GM23338 (cell line): ENCODE measurements around the gene PACS2. TPM values are rescaled to one million over a fixed set of nuclear protein-coding genes. Genes with fewer than 3 reads are reported as not detected.

Experiments
- ATAC-seq: fragments of 200-7000 bp; cut with Tn5 transposase; 3 replicates; pipeline ENCODE4 v1.9.1; 2020
- DNase-seq: peaks from one replicate; pipeline ENCODE4 v3.0.0-alpha.2; 2015; ENCODE audit warnings: low spot score
- H2AFZ ChIP-seq: fragments of 200-600 bp; sonication (generic); 2 replicates; pipeline ENCODE4 v1.8.0; 2016; ENCODE audit warnings: antibody characterized with exemption, mild to moderate bottlenecking, moderate library complexity
- H3F3A ChIP-seq: fragments of 200-600 bp; sonication (generic); replicated peaks from 2 replicates; pipeline ENCODE4 v1.8.0; 2017; ENCODE audit warnings: antibody characterized with exemption, mixed run types, low read depth
- H3K27ac ChIP-seq: fragments of 200-600 bp; sonication (generic); 2 replicates; pipeline ENCODE4 v1.6.1; 2016; ENCODE audit warnings: low read depth
- H3K27me3 ChIP-seq: fragments of 200-600 bp; sonication (generic); 2 replicates; pipeline ENCODE4 v1.8.0; 2016; ENCODE audit warnings: mild to moderate bottlenecking, mixed run types, moderate library complexity; ENCODE audit not compliant: insufficient read depth
- H3K36me3 ChIP-seq: fragments of 200-600 bp; sonication (generic); 2 replicates; pipeline ENCODE4 v1.8.0; 2016; ENCODE audit warnings: mild to moderate bottlenecking; ENCODE audit not compliant: insufficient read depth
- H3K4me1 ChIP-seq: fragments of 200-600 bp; sonication (generic); 2 replicates; pipeline ENCODE4 v1.8.0; 2016; ENCODE audit warnings: mild to moderate bottlenecking, moderate library complexity; ENCODE audit not compliant: insufficient read depth
- H3K4me2 ChIP-seq: fragments of 200-600 bp; sonication (generic); 2 replicates; pipeline ENCODE4 v1.7.1; 2017; ENCODE audit warnings: mixed run types
- H3K4me3 ChIP-seq: fragments of 200-600 bp; sonication (generic); 2 replicates; pipeline ENCODE4 v1.6.1; 2016; ENCODE audit warnings: mixed run types
- H3K79me2 ChIP-seq: fragments of 200-600 bp; sonication (generic); replicated peaks from 2 replicates; pipeline ENCODE4 v1.8.0; 2017; ENCODE audit warnings: mild to moderate bottlenecking; ENCODE audit not compliant: insufficient read depth
- H3K9me2 ChIP-seq: fragments of 200-600 bp; sonication (generic); 2 replicates; pipeline ENCODE4 v1.8.0; 2017; ENCODE audit not compliant: insufficient read depth
- H4K20me1 ChIP-seq: fragments of 200-600 bp; sonication (generic); replicated peaks from 2 replicates; pipeline ENCODE4 v1.8.0; 2017; ENCODE audit warnings: mild to moderate bottlenecking; ENCODE audit not compliant: insufficient read depth
- H3K27ac Mint-ChIP-seq: 2 replicates; pipeline ENCODE4 v1.8.0; 2020; ENCODE audit warnings: inconsistent platforms, mild to moderate bottlenecking, moderate library complexity, mixed read lengths
- H3K27me3 Mint-ChIP-seq: 3 replicates; pipeline ENCODE4 v1.8.0; 2022; ENCODE audit warnings: low read depth, mild to moderate bottlenecking, moderate library complexity, mixed read lengths, inconsistent platforms; ENCODE audit not compliant: insufficient read depth, poor library complexity
- H3K36me3 Mint-ChIP-seq: 3 replicates; pipeline ENCODE4 v1.8.0; 2021; ENCODE audit warnings: low read depth, mild to moderate bottlenecking, inconsistent platforms, moderate library complexity, mixed read lengths
- H3K4me1 Mint-ChIP-seq: 3 replicates; pipeline ENCODE4 v1.8.0; 2020; ENCODE audit warnings: mild to moderate bottlenecking, inconsistent platforms, mixed read lengths
- H3K4me3 Mint-ChIP-seq: 3 replicates; pipeline ENCODE4 v1.8.0; 2021; ENCODE audit warnings: moderate library complexity, mild to moderate bottlenecking, inconsistent platforms, mixed read lengths
- H3K9me3 Mint-ChIP-seq: 3 replicates; pipeline ENCODE4 v1.8.0; 2020; ENCODE audit warnings: moderate library complexity, mild to moderate bottlenecking, inconsistent platforms, mixed read lengths
- CREB1 ChIP-seq: fragments of 250-450 bp; sonication (Bioruptor Pico); IDR thresholded peaks from 2 replicates; pipeline ENCODE4 v1.5.0; 2020; ENCODE audit warnings: low read depth, mild to moderate bottlenecking, moderate library complexity
- ETS1 ChIP-seq: IDR thresholded peaks from 2 replicates; pipeline ENCODE4 v1.6.1; 2016; ENCODE audit warnings: antibody characterized with exemption
- EZH2 ChIP-seq: fragments of 200-600 bp; sonication (generic); IDR thresholded peaks from one replicate; pipeline ENCODE4 v1.8.0; 2017; ENCODE audit warnings: antibody characterized with exemption, mild to moderate bottlenecking, low read depth; ENCODE audit not compliant: unreplicated experiment
- ZNF114 ChIP-seq: fragments of 250-450 bp; sonication (Bioruptor Pico); IDR thresholded peaks from 2 replicates; pipeline ENCODE4 v1.5.0; 2020; ENCODE audit warnings: mild to moderate bottlenecking, moderate library complexity
- ZNF331 ChIP-seq: fragments of 250-450 bp; sonication (Bioruptor Pico); IDR thresholded peaks from 2 replicates; pipeline ENCODE4 v1.5.0; 2020; ENCODE audit warnings: low read depth, mild to moderate bottlenecking, moderate library complexity
- polyA plus RNA-seq: library from polyadenylated mRNA; unstranded; fragments of >200 nt; fragmentation: Nextera tagmentation; extraction: Ambion mirVana; gene quantifications from 2 replicates; pipeline ENCODE4 v1.2.1, GENCODE V29; 2016
- total RNA-seq: library from RNA; depleted of rRNA; stranded (reverse); fragments of >200 nt; shearing (Covaris generic); gene quantifications from 2 replicates; pipeline ENCODE4 v1.2.3, GENCODE V29; 2014
- TF ChIP-seq, protein P1 (sequence below): IDR thresholded peaks from one replicate; pipeline ENCODE4 v1.6.1; 2018; ENCODE audit warnings: antibody characterized with exemption; ENCODE audit not compliant: unreplicated experiment

PACS2 gene
- total and polyA plus RNA-seq, 2 experiments from 2014 or later, result 22.5 to 79.0 TPM

- H3K27ac ChIP-seq, result no peak overlapping the region
- peaks cover 10% of the 10 kb centered on the region; the same call in 2 of the 3 replicates for H3K36me3 Mint-ChIP-seq
- TF ChIP-seq ZNF331, result no peak
- TF ChIP-seq, protein P1, sequence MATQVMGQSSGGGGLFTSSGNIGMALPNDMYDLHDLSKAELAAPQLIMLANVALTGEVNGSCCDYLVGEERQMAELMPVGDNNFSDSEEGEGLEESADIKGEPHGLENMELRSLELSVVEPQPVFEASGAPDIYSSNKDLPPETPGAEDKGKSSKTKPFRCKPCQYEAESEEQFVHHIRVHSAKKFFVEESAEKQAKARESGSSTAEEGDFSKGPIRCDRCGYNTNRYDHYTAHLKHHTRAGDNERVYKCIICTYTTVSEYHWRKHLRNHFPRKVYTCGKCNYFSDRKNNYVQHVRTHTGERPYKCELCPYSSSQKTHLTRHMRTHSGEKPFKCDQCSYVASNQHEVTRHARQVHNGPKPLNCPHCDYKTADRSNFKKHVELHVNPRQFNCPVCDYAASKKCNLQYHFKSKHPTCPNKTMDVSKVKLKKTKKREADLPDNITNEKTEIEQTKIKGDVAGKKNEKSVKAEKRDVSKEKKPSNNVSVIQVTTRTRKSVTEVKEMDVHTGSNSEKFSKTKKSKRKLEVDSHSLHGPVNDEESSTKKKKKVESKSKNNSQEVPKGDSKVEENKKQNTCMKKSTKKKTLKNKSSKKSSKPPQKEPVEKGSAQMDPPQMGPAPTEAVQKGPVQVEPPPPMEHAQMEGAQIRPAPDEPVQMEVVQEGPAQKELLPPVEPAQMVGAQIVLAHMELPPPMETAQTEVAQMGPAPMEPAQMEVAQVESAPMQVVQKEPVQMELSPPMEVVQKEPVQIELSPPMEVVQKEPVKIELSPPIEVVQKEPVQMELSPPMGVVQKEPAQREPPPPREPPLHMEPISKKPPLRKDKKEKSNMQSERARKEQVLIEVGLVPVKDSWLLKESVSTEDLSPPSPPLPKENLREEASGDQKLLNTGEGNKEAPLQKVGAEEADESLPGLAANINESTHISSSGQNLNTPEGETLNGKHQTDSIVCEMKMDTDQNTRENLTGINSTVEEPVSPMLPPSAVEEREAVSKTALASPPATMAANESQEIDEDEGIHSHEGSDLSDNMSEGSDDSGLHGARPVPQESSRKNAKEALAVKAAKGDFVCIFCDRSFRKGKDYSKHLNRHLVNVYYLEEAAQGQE, result no peak
- TF ChIP-seq CREB1 (CRISPR knock-in tag), result no peak
- no peak for TF ChIP-seq EZH2
- TF ChIP-seq ZNF114 (CRISPR knock-in tag), result no peak
Measured at GRCh38 chr14:105367116-105368031, 52.8 kb downstream of the PACS2 start.

GRCh38 chr14:105368032-105368417 lies 53.5 kb downstream of the PACS2 start:
- H3K4me1 ChIP-seq, result no peaks in the 10 kb centered on the region
- no peak overlapping the region for H3K4me3 Mint-ChIP-seq
- H3F3A ChIP-seq, result 0 out of 2 replicates have a peak, but pooled peaks cover 14% of the 10 kb centered on the region
- H3K9me2 ChIP-seq, result no peaks in the 10 kb centered on the region
- no peak for ATAC-seq
- H3K36me3 Mint-ChIP-seq, result peaks cover 11% of the 10 kb centered on the region; the same call in 2 of the 3 replicates
- peaks cover 2% of the 10 kb centered on the region; the same call in 1 of the 3 replicates for H3K9me3 Mint-ChIP-seq
- no peak for TF ChIP-seq ETS1
- TF ChIP-seq, protein P1, result no peak
- no peak for TF ChIP-seq CREB1 (CRISPR knock-in tag)
- H3K27me3 ChIP-seq, result no peaks in the 10 kb centered on the region
- no peaks in the 10 kb centered on the region for H3K36me3 ChIP-seq
- no peaks in the 10 kb centered on the region for H3K79me2 ChIP-seq
- peaks cover 5% of the 10 kb centered on the region for H4K20me1 ChIP-seq
- no peak overlapping the region for H3K27ac ChIP-seq
- no peak overlapping the region for H3K4me3 ChIP-seq
- DNase-seq, result no peak
- H2AFZ ChIP-seq, result no peak overlapping the region
- peaks cover 14% of the 10 kb centered on the region for H3K27me3 Mint-ChIP-seq
- H3K27ac Mint-ChIP-seq, result no peak overlapping the region
- H3K4me2 ChIP-seq, result no peak overlapping the region
- peaks cover 6% of the 10 kb centered on the region; the same call in 2 of the 3 replicates for H3K4me1 Mint-ChIP-seq

More at GRCh38 chr14:105367116-105368031, 52.8 kb downstream of the PACS2 start:
- Histone ChIP-seq H3K36me3 (no peaks in the 10 kb centered on the region), H3K4me3 (no peak overlapping the region), H3F3A (0 out of 2 replicates have a peak, but pooled peaks cover 14% of the 10 kb centered on the region), H4K20me1 (peaks cover 5% of the 10 kb centered on the region), H3K4me2 (no peak overlapping the region), H3K4me1 (no peaks in the 10 kb centered on the region), H3K9me2 (no peaks in the 10 kb centered on the region), H3K79me2 (no peaks in the 10 kb centered on the region), H2AFZ (no peak overlapping the region), H3K27me3 (no peaks in the 10 kb centered on the region)
- ATAC-seq (no peak), DNase-seq (no peak)
- H3K4me1 Mint-ChIP-seq, result peaks cover 6% of the 10 kb centered on the region; the same call in 2 of the 3 replicates
- H3K27me3 Mint-ChIP-seq, result peaks cover 16% of the 10 kb centered on the region
- H3K27ac Mint-ChIP-seq, result no peak overlapping the region
- no peak overlapping the region for H3K4me3 Mint-ChIP-seq
- no peaks in the 10 kb centered on the region for H3K9me3 Mint-ChIP-seq
